ENCODE data around the gene CDC5L. TPM values are rescaled to one million over a fixed set of nuclear protein-coding genes. Genes with fewer than 3 reads are reported as not detected.
"Not testable (repeated sequence)": the region's sequence is repeated elsewhere in the genome, so short reads cannot be mapped to it uniquely, and the experiment has no call there.

CDC5L gene
- total RNA-seq, 6 experiments from 2014 or later: 9.2 to 13.0 (median 11.2) TPM

DNA sequence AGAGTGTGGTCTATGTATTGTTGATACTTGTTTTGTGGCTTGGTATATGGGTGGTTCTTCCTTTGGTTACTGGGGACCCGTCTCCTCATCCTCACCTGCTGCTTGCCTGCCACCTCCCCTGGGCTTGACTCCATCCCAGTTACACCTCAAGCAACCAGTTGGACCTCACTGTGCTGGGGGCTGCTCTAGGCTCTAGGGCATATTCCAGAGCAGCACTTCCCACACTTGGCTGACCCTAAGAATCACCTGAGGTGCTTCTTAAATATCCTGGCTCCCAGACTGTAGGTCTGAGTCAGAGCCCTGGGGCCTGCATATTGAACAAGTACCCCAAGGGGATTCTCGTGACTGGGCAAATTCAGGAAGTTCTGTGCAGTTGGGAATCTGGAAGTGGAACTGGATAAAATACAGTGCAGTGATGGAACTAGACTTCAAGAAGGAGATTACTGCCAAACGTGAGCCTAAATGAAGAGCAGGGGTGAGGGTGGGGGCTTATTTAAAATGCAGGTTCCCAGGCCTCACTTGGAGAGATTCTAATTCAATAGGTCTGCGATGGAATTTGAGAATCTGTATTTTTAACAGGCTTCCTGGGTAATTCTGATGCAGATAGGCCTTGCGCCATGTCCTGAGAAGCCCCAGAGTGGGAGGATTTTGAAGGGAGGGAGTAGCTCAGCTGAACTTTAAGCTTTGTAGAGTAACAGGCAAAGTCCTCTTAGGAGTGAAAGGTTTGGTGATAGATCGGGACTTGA lies 37.4 kb upstream of the CDC5L start:
- ATAC-seq: peak; percentile 94 to 97 (median 96)
- TF ChIP-seq CTCF (IDR thresholded peaks at IDR 0.05): no peak
- no peak for TF ChIP-seq POLR2A (IDR thresholded peaks at IDR 0.05)

DNA sequence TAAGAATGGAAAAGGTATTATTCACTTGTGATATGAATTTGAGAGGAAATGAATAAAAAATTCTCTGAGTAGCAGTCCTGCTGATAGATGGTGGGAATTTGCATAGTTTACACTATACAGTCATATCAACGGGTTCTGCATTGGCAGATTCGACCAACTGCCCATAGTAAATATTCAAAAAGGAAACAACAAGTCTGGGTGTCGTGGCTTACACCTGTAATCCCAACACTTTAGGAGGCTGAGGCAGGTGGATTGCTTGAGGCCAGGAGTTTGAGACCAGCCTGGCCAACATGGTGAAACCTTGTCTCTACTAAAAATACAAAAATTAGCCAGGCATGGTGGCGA lies 36.9 kb upstream of the CDC5L start:
- Histone ChIP-seq H3K4me3 (peak overlapping the region in 1 of 3 donors; percentile 8), H3K27ac (peak overlapping the region in 2 of 3 donors; percentile 46 to 78), H3K4me1 (peaks cover 0 to 15% (median 2%) of the 10 kb centered on the region in 4 donors)
- 27% methylated on average over 3 of the region's 4 CpGs for WGBS (ENCODE audit: insufficient coverage, low coverage, low lambda C conversion rate, missing lambda C conversion rate)
- peak in 2 of 4 donors; percentile 50 to 53 for ATAC-seq
- H3K27me3 ChIP-seq; DNase-seq; H3K9me3 ChIP-seq; H3K36me3 ChIP-seq; intact Hi-C loops (cut with DNase I): not testable (repeated sequence)

More for the DNA sequence above, 37.4 kb upstream of the CDC5L start:
- 37% methylated on average over 6 of the region's 6 CpGs for WGBS (ENCODE audit: insufficient coverage, low coverage, low lambda C conversion rate, missing lambda C conversion rate)
- intact Hi-C loops (cut with DNase I): loop anchor here in 1 of 2 donors (10.0 kb wide), 1 partner anchor 185 kb away; no protein-coding TSS in a partner anchor
- Histone ChIP-seq H3K4me3 (peak overlapping the region in 1 of 3 donors; percentile 8), H3K4me1 (peaks cover 0 to 15% (median 2%) of the 10 kb centered on the region in 4 donors), H3K9me3 (no peaks in the 10 kb centered on the region), H3K27me3 (no peaks in the 10 kb centered on the region), H3K36me3 (no peaks in the 10 kb centered on the region), H3K27ac (peak overlapping the region in 2 of 3 donors; percentile 46 to 78)
- DNase-seq: peak in 1 of 3 donors; percentile 61

DNA sequence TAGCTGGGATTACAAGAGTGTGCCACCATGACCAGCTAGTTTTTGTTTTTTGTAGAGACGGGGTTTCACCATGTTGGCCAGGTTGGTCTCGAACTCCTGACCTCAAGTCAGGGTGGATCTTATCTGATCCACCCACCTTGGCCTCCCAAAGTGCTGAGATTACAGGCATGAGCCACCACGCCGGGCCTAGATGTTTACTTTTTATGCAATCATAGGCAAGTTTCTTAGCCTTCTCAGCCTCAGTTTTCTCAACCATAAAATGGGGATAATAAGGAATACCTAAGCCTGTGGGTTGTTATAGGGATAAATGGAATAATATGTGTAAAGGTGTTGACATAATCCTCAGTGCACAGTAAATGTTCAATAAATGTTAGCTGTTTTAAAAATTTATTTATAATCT lies 35.2 kb upstream of the CDC5L start:
- no peaks in the 10 kb centered on the region for H3K27me3 ChIP-seq
- no peak for TF ChIP-seq POLR2A (IDR thresholded peaks at IDR 0.05)
- no peak for TF ChIP-seq CTCF (IDR thresholded peaks at IDR 0.05)
- H3K27ac ChIP-seq: no peak overlapping the region
- 36% methylated on average over 2 of the region's 4 CpGs for WGBS (ENCODE audit: insufficient coverage, low coverage, low lambda C conversion rate, missing lambda C conversion rate)
- intact Hi-C loops (cut with DNase I): no loop called here
- DNase-seq (no peak), ATAC-seq (no peak)
- no peak overlapping the region for H3K4me3 ChIP-seq
- no peaks in the 10 kb centered on the region for H3K9me3 ChIP-seq
- H3K36me3 ChIP-seq: no peaks in the 10 kb centered on the region
- peaks cover 0 to 15% (median 2%) of the 10 kb centered on the region in 4 donors for H3K4me1 ChIP-seq

GRCh38 chr6:44353336-44353735 lies 34.2 kb upstream of the CDC5L start:
- Histone ChIP-seq H3K4me1 (peaks cover 0 to 15% (median 2%) of the 10 kb centered on the region in 4 donors), H3K27ac (no peak overlapping the region), H3K27me3 (no peaks in the 10 kb centered on the region), H3K36me3 (no peaks in the 10 kb centered on the region), H3K4me3 (no peak overlapping the region), H3K9me3 (no peaks in the 10 kb centered on the region)
- ATAC-seq (no peak), DNase-seq (no peak)
- intact Hi-C loops (cut with DNase I): no loop called here
- no peak for TF ChIP-seq CTCF (IDR thresholded peaks at IDR 0.05)
- TF ChIP-seq POLR2A (IDR thresholded peaks at IDR 0.05): no peak
- WGBS (ENCODE audit: insufficient coverage, low coverage, low lambda C conversion rate, missing lambda C conversion rate): 56% methylated on average over 1 of the region's 2 CpGs

DNA sequence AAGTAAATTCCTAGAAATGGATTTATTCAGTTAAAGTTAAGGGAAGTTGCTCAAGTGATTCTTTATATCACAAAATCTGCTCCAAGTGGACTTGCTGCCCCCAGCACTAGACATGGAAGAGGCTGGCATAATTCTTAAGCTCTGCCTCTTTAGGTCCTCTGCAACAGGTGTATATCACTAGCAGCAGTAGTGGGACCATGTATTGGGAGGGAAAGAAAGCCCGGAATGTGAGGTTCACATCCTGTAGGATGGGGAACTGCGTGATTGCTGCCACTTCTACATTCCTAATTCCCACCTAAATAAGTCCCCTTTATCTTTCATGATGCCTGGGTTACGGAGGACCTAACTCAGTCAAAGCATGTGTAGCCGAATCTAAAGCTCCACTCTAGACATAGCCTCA lies 31.9 kb upstream of the CDC5L start:
- intact Hi-C loops (cut with DNase I): no loop called here
- peaks cover 0 to 7% (median 0%) of the 10 kb centered on the region in 4 donors for H3K4me1 ChIP-seq
- ATAC-seq: no peak

More for the DNA sequence above, 31.9 kb upstream of the CDC5L start:
- WGBS (ENCODE audit: insufficient coverage, low coverage, low lambda C conversion rate, missing lambda C conversion rate): 77% methylated on average over 4 of the region's 4 CpGs
- Histone ChIP-seq H3K27me3 (no peaks in the 10 kb centered on the region), H3K27ac (no peak overlapping the region), H3K9me3 (no peaks in the 10 kb centered on the region), H3K36me3 (no peaks in the 10 kb centered on the region), H3K4me3 (no peak overlapping the region)
- TF ChIP-seq POLR2A (IDR thresholded peaks at IDR 0.05) (no peak), CTCF (IDR thresholded peaks at IDR 0.05) (no peak)
- DNase-seq: no peak
